Esophagus (tissue), 2 donors: ENCODE results near the gene POLR3E. TPM values are rescaled to one million over a fixed set of nuclear protein-coding genes. Genes with fewer than 3 reads are reported as not detected.

Experiments
- H3K27ac ChIP-seq, 2 donors: one replicate each; pipeline ENCODE4 v1.5.1; 2013; ENCODE audit warnings: low read depth in 2 of 2, mild to moderate bottlenecking in 2 of 2, inconsistent platforms in 1 of 2, low read length in 1 of 2, moderate library complexity in 1 of 2
- H3K27me3 ChIP-seq, 2 donors: one replicate each; pipeline ENCODE4 v1.6.1; 2013; ENCODE audit warnings: low read length in 2 of 2, control low read depth in 1 of 2, mild to moderate bottlenecking in 1 of 2; ENCODE audit not compliant: insufficient read depth in 2 of 2, control insufficient read depth in 1 of 2
- H3K36me3 ChIP-seq, 2 donors: one replicate each; pipeline ENCODE4 v1.6.1; 2013; ENCODE audit warnings: low read length in 1 of 2; ENCODE audit not compliant: control insufficient read depth in 2 of 2, insufficient read depth in 2 of 2
- H3K4me1 ChIP-seq, 2 donors: one replicate each; pipeline ENCODE4 v1.6.1; 2013; ENCODE audit warnings: low read length in 1 of 2; ENCODE audit not compliant: control insufficient read depth in 2 of 2, insufficient read depth in 2 of 2
- H3K4me3 ChIP-seq, 2 donors: one replicate each; pipeline ENCODE4 v1.5.1; 2013; ENCODE audit warnings: low read length in 2 of 2, mild to moderate bottlenecking in 2 of 2, low read depth in 1 of 2, moderate library complexity in 1 of 2
- H3K9me3 ChIP-seq, 2 donors: one replicate each; pipeline ENCODE4 v1.6.1; 2013; ENCODE audit warnings: mild to moderate bottlenecking in 2 of 2, low read depth in 1 of 2, low read length in 1 of 2, moderate library complexity in 1 of 2; ENCODE audit not compliant: control insufficient read depth in 2 of 2, insufficient read depth in 1 of 2
- WGBS, 2 donors: extraction: QIAGEN DNeasy Blood & Tissue Kit; methylation state at CpG; one replicate each; pipeline ENCODE4 v1.1.7; 2013; 5-methylcytosine and 5-hydroxymethylcytosine counted together
- polyA plus RNA-seq, 2 donors: library from polyadenylated mRNA; stranded (reverse); fragments of 200-250 nt; gene quantifications; one replicate each; pipeline ENCODE4 v1.2.3, GENCODE V29; 2013
- donor health status: healthy with polysubstance abuse.
- donor health status: Bipolar disorder and iron deficiency.

Gene POLR3E
- polyA plus RNA-seq, 2 donors, result 20.2 to 20.3 TPM

DNA sequence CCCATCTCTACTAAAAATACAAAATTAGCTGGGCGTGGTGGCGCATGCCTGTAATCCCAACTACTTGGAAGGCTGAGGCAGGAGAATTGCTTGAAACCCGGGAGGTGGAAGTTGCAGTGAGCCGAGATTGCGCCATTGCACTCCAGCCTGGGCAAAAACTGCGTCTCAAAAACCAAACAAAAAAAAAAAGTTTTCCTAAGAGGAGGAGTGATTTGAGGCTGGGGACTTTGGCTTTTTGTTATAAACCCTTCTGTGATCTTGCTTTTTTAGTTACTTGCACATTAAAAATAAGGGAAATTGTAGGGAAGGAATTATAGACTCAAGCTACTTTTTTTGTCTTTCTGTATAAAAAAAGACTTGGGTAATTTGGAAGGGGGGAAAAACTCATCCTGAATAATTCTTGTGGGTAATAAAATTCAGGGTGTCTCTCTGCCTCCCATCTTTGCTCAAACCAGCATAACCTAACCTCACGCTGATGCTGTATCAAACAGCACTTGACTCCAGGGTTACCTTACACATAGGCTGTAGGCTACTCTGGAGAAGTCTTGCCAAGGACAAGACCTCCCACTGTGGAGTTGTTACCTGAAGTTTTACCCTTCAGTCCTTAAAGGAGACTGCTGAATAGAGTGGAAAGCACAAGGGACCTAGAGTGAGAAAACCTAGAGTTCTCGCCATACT lies 78.9 kb downstream of the POLR3E start:
- Histone ChIP-seq H3K27me3 (no peaks in the 10 kb centered on the region), H3K36me3 (no peaks in the 10 kb centered on the region), H3K27ac (no peak overlapping the region), H3K4me3 (no peak overlapping the region), H3K9me3 (no peaks in the 10 kb centered on the region), H3K4me1 (peaks cover 0 to 3% of the 10 kb centered on the region in 2 donors)
- 94 to 97% methylated on average over 8 of the region's 8 CpGs for WGBS, 2 donors

DNA sequence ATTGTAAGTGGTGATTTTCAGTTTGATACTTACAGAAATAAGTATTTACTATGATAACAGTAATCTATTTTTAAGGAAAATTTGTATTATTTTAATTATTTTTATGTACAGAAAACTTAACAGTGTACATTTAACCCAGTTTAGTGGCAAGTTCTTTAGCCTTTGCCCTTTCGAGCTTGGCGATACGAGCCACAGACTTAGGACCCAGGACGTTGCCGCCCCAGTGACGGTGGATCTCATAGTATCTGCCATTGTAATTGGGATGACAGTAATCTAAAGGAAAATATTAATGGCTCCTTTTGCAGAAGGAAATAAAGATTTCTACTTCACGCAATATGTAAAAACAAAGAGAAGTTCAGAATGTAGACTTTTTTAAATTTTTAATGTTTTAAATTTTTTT lies 82.4 kb downstream of the POLR3E start:
- 97 to 98% methylated on average over 7 of the region's 7 CpGs for WGBS, 2 donors
- Histone ChIP-seq H3K4me3 (no peak overlapping the region), H3K4me1 (peaks cover 0 to 3% of the 10 kb centered on the region in 2 donors), H3K27ac (no peak overlapping the region), H3K9me3 (no peaks in the 10 kb centered on the region), H3K27me3 (no peaks in the 10 kb centered on the region), H3K36me3 (no peaks in the 10 kb centered on the region)

DNA sequence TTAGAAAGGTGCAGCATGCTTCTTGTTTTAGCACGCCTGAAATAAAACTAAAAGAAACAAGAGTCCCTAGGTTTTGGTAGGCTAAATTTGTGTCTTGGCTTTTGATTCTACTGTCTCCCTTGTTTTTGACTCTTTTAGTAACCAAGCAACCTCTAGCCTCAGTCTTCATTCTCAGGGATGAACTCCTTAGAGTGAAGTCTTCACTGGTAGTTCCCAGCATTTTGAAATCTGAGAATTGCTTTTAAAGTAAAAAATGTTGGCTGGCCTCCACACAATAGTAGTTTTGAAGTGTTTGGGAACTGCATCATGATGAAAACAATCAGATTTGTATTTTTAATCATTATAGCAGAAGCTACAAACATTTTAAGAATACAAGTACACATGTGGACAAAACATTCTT lies 83.3 kb downstream of the POLR3E start:
- H3K27me3 ChIP-seq, result no peaks in the 10 kb centered on the region
- no peaks in the 10 kb centered on the region for H3K4me1 ChIP-seq
- H3K27ac ChIP-seq, result no peak overlapping the region
- WGBS, 2 donors, result 65 to 67% methylated on average over 1 of the region's 1 CpG
- no peak overlapping the region for H3K4me3 ChIP-seq
- H3K36me3 ChIP-seq, result no peaks in the 10 kb centered on the region
- no peaks in the 10 kb centered on the region for H3K9me3 ChIP-seq

DNA sequence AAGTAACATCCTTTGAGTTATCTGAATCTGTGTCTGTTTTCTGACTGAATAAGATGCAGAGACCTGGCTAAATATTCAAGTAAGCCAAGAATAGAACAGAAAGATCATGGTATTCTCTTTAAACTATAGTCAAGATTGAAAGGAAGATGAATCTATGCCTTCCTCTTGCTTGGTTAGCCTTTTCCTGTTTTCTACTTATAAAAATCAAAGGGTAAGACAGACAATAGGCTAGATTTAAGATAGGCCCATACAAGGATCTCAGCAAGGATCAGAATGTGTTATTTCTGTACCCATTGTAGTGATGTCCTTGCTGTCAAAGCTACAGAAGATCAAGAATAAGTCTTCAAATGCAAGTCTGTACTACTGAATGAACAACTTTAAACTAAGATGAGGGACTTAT lies 84.2 kb downstream of the POLR3E start:
- H3K27me3 ChIP-seq, result no peaks in the 10 kb centered on the region
- H3K4me1 ChIP-seq, result no peaks in the 10 kb centered on the region
- no peaks in the 10 kb centered on the region for H3K36me3 ChIP-seq
- H3K9me3 ChIP-seq, result no peaks in the 10 kb centered on the region
- no peak overlapping the region for H3K4me3 ChIP-seq
- H3K27ac ChIP-seq, result no peak overlapping the region

DNA sequence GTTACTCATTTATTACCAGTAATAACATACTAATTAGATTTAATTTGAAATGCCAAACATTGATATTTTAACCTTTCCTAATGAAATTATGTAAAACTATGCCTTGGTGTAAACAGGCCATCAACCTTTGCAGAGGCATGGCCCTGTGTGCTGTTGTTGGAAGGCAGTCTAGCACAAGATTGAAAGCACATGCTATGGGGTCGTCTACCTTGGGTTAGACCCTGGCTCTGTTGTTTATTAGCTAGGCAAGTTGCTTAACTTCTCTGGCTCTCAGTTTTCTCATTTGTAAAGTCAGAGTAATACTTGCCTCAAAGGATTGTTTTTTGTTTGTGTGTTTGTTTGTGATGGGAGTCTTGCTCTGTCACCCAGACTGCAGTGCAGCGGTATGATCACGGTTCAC lies 86.6 kb downstream of the POLR3E start:
- Histone ChIP-seq H3K27ac (no peak overlapping the region), H3K9me3 (no peaks in the 10 kb centered on the region), H3K4me1 (no peaks in the 10 kb centered on the region), H3K4me3 (no peak overlapping the region), H3K36me3 (no peaks in the 10 kb centered on the region), H3K27me3 (no peaks in the 10 kb centered on the region)
- WGBS, 2 donors, result 94 to 95% methylated on average over 3 of the region's 3 CpGs

Other genes starting within 250 kb of the POLR3E start
- gene VWA3A, start 204.9 kb upstream of the POLR3E start, polyA plus RNA-seq, result under 1 TPM; 0.01 to 0.24 TPM
- gene SDR42E2, start 134.9 kb upstream of the POLR3E start, polyA plus RNA-seq, result under 1 TPM in 1 of 2 donors, not detected in 1; 0.04 TPM
- 1 to 10 TPM; 4.6 to 6.9 TPM for gene EEF2K, start 91.1 kb upstream of the POLR3E start, polyA plus RNA-seq
- 1 to 10 TPM; 4.5 to 6.3 TPM for gene CDR2, start 77.2 kb downstream of the POLR3E start, polyA plus RNA-seq
- gene NPIPB5, start 213.5 kb downstream of the POLR3E start, polyA plus RNA-seq, result 100 to 1,000 TPM in 1 of 2 donors, 10 to 100 TPM in 1; 38.9 to 117 TPM